ENCODE results near the gene ASF1B. TPM values are rescaled to one million over a fixed set of nuclear protein-coding genes. Genes with fewer than 3 reads are reported as not detected.

Gene ASF1B
- polyA plus RNA-seq, 1 experiment = 2.8 TPM

GRCh38 chr19:14112051-14112808 is 24.2 kb downstream of the ASF1B start:
- Histone ChIP-seq H3K9me3 (ENCODE audit: control insufficient read depth, insufficient read depth, low read length) (no peaks in the 10 kb centered on the region; the same call in 1 of the 2 replicates), H3K4me3 (ENCODE audit: low read depth, low read length) (no peak overlapping the region), H3K27ac (ENCODE audit: low read depth, low read length) (no peak overlapping the region), H3K27me3 (ENCODE audit: control insufficient read depth, insufficient read depth, low read length) (no peaks in the 10 kb centered on the region)
- ChIA-PET CTCF (no interaction called here), POLR2A (interaction anchor here (0.5 kb wide), 1 partner anchor 76 kb away, joined by 3 read pairs; no protein-coding TSS in a partner anchor)
- no peak for DNase-seq (ENCODE audit: low read depth, low spot score)
- TF ChIP-seq CTCF (IDR thresholded peaks at IDR 0.05; ENCODE audit: low read depth, low read length) = no peak

- Histone ChIP-seq H3K4me3 (ENCODE audit: low read depth, low read length) (no peak overlapping the region), H3K9me3 (ENCODE audit: control insufficient read depth, insufficient read depth, low read length) (no peaks in the 10 kb centered on the region), H3K27ac (ENCODE audit: low read depth, low read length) (no peak overlapping the region), H3K27me3 (ENCODE audit: control insufficient read depth, insufficient read depth, low read length) (no peaks in the 10 kb centered on the region)
- CTCF ChIA-PET = no interaction called here
- no peak for TF ChIP-seq CTCF (IDR thresholded peaks at IDR 0.05; ENCODE audit: low read depth, low read length)
- DNase-seq (ENCODE audit: low read depth, low spot score) = no peak
- POLR2A ChIA-PET = no interaction called here
Observed at GRCh38 chr19:14111486-14111885, 24.9 kb downstream of the ASF1B start.

- ChIA-PET POLR2A (no interaction called here), CTCF (interaction anchor here (0.6 kb wide), 1 partner anchor 35 kb away, joined by 3 read pairs; no protein-coding TSS in a partner anchor)
- DNase-seq (ENCODE audit: low read depth, low spot score) = no peak
- H3K27ac ChIP-seq (ENCODE audit: low read depth, low read length) = no peak overlapping the region
- no peaks in the 10 kb centered on the region for H3K27me3 ChIP-seq (ENCODE audit: control insufficient read depth, insufficient read depth, low read length)
- TF ChIP-seq CTCF (IDR thresholded peaks at IDR 0.05; ENCODE audit: low read depth, low read length) = no peak
- H3K9me3 ChIP-seq (ENCODE audit: control insufficient read depth, insufficient read depth, low read length) = no peaks in the 10 kb centered on the region
- no peak overlapping the region for H3K4me3 ChIP-seq (ENCODE audit: low read depth, low read length)
Observed at GRCh38 chr19:14110650-14111049, 25.7 kb downstream of the ASF1B start.

GRCh38 chr19:14107581-14108461 is 28.6 kb downstream of the ASF1B start:
- Histone ChIP-seq H3K4me3 (ENCODE audit: low read depth, low read length) (no peak overlapping the region), H3K27me3 (ENCODE audit: control insufficient read depth, insufficient read depth, low read length) (no peaks in the 10 kb centered on the region), H3K27ac (ENCODE audit: low read depth, low read length) (no peak overlapping the region), H3K9me3 (ENCODE audit: control insufficient read depth, insufficient read depth, low read length) (no peaks in the 10 kb centered on the region)
- DNase-seq (ENCODE audit: low read depth, low spot score) = no peak
- no peak for TF ChIP-seq CTCF (IDR thresholded peaks at IDR 0.05; ENCODE audit: low read depth, low read length)
- ChIA-PET POLR2A (no interaction called here), CTCF (no interaction called here)

GRCh38 chr19:14106840-14107239 is 29.5 kb downstream of the ASF1B start:
- DNase-seq (ENCODE audit: low read depth, low spot score) = no peak
- H3K27me3 ChIP-seq (ENCODE audit: control insufficient read depth, insufficient read depth, low read length) = no peaks in the 10 kb centered on the region
- no peak overlapping the region for H3K27ac ChIP-seq (ENCODE audit: low read depth, low read length)
- ChIA-PET POLR2A (no interaction called here), CTCF (no interaction called here)
- no peak overlapping the region for H3K4me3 ChIP-seq (ENCODE audit: low read depth, low read length)
- no peak for TF ChIP-seq CTCF (IDR thresholded peaks at IDR 0.05; ENCODE audit: low read depth, low read length)
- no peaks in the 10 kb centered on the region for H3K9me3 ChIP-seq (ENCODE audit: control insufficient read depth, insufficient read depth, low read length)
